Activated CD8-positive, alpha-beta memory T cell treated with anti-CD3 and anti-CD28 coated beads for 36 hours (primary cell): ENCODE data around the gene TERT. TPM values are rescaled to one million over a fixed set of nuclear protein-coding genes. Genes with fewer than 3 reads are reported as not detected.
"Not testable (repeated sequence)": the region's sequence is repeated elsewhere in the genome, so short reads cannot be mapped to it uniquely, and the experiment has no call there.

Source experiments
- CTCF ChIA-PET: fragments of 350-600 bp; sonication (Branson Sonifier 250); formaldehyde crosslinking; loops from one replicate; lab custom pipeline; 2021; ENCODE audit warnings: antibody characterized with exemption; lab: Charles Lee
- POLR2A ChIA-PET: fragments of 350-600 bp; sonication (Branson Sonifier 250); formaldehyde crosslinking; loops from one replicate; lab custom pipeline; 2021; ENCODE audit warnings: antibody characterized with exemption; lab: Charles Lee
- total RNA-seq, 2 experiments: library from RNA; stranded (reverse); gene quantifications; one replicate each; pipeline ENCODE4 v1.2.3, GENCODE V29; 2021

TERT gene
- total RNA-seq, 2 experiments from 2014 or later, result 2.9 to 4.0 TPM

DNA sequence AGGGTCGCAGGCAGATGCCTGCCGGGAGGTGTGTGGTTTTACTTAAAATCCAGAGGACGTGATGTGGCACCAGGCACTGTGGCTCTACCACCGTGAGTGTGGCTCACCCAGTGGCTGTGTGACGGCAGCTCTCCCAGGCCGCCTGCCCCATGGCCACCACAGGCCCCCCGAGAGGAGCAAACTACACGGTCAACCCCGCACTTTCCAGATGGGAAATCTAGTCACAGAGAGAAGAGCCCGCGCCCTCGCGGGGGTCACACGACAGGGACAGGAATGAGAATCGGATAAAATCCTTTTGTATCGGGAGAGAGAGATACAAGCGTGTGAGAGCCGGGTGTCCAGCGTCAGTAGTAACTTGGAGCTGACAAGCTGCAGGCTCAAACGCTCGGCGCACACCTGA lies 24.4 kb downstream of the TERT start:
- CTCF ChIA-PET, result no interaction called here
- POLR2A ChIA-PET, result no interaction called here

DNA sequence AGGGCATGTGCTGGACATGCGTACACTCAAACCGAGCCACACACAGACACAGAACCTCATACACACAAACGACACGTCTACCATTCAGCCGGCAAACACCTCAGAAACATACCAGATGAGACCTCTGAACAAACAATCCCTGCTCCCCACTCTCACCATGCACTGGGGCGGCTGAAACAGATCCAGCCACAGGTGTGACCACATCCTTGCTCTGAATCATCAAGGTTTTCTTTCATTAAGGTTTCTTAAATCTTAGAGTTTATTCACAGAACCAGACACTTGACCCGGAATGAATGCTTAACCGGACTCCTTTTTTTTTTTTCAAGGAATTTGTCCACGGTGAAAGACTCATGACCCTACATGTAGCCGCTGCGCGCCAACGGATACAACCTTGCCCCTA lies 26.2 kb downstream of the TERT start:
- CTCF ChIA-PET, result no interaction called here

DNA sequence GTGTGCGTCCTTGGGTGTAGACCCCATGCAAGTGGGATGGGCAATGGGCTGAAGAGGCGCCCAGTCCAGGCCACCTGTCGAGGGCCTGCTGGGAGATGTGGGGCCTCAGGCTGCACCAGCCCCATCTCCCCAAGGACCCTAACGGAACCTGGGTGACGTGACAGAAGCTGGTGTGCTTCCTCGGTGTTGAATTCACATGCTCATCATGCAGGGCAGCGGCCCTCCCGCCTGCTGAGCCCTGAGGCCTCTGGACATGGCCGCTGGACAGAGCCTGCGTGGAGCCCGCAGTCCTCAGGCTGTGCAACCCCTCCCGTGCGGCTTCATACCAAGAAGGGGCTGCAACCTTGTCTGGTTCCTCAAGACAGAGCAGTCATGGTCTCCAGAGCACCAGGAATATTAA lies 26.8 kb downstream of the TERT start:
- CTCF ChIA-PET, result no interaction called here
- POLR2A ChIA-PET, result no interaction called here

More for the DNA sequence above, 26.2 kb downstream of the TERT start:
- POLR2A ChIA-PET, result no interaction called here

DNA sequence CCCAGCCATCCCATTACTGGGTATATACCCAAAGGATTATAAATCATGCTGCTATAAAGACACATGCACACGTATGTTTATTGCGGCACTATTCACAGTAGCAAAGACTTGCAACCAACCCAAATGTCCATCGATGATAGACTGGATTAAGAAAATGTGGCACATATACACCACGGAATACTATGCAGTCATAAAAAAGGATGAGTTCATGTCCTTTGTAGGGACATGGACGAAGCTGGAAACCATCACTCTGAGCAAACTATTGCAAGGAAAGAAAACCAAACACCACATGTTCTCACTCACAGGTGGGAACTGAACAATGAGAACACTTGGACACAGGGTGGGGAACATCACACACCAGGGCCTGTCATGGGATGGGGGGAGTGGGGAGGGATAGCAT lies 27.4 kb downstream of the TERT start:
- POLR2A ChIA-PET, CTCF ChIA-PET: not testable (repeated sequence)

DNA sequence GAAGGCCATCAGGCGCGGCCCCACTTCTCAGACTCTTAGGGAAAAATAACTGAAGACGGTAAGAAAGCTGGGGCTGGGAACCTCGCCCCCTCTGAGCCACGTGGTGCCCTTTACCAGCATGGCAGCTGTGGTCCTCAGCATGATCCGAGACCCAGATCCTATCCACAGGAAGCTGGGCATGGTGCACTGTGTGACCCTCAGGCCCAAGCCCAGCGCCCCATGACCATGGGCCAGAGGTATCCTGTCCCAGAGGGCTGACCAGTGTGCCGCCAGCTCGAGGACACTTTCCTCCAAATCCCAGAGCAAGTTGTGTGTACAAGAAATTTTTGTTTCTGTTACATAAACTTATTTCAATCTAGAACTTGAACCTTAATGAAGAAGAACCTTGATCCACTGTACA lies 28.1 kb downstream of the TERT start:
- POLR2A ChIA-PET, result no interaction called here
- CTCF ChIA-PET, result no interaction called here

DNA sequence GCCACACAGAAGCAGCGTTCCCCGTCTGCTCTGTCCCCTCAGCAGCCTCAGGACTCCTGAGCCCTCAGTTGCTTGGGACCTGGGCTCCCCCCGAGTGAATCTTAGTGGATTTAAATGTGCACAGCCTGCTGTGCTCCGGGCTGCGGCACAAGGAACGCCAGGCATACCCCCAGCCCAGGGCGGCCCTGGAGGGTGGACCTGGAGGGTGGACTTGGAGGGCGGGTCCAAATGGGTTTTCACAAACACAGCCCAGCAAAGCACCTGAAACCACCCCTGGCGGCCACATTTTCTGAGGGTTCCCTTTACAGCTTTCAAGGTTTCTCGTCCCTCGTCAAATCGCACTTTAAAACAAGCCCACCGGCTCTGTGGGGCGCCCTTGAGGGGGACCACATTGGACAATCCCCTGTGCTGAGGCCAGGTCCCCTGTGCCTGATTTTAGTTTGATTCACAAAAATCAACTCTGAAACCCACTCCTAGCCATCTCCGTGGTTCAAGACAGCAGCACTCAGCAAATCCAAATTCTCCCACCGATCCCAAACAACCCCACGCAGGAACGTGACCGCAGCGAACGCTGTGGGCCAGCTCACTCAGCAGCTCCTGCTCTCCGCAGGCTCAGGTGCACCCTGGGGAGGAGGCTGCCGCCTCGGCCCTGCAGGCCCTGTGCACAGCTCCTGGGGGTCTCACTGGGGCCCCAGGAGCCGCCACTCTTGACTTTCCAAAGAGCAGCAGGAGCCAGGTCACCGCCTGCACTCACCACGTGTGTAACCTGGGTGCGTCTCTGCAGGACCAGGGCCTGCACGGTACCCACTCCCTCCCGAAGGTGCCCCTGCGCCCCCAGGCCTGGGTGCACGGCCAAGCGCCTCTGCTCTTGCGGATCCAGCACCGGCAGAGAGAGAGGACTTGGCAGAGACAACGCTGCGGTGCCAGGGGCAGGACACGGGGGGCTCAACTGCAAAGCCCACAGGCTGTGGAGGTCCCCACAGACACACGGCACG lies 29.1 kb downstream of the TERT start:
- POLR2A ChIA-PET, result no interaction called here
- CTCF ChIA-PET, result no interaction called here

DNA sequence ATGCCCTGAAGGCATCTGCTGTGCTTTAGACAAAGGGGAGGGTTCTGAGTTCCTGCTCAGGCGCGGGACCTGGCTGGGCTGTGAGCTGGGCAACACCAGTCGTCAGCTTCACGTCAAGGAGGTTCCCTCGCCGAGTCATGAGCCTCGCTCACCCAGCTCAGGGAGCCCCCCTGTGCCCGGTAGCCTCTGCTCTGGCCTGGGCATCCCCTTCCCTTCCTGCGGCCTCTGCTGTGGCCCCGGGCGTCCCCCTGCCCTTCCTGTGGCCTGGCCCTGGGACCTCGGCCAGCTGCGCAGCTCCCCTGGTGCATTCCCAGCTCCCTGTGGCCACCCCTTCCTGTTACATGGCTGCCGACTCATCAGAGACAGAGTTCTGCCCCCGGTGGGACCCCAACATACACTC lies 29.8 kb downstream of the TERT start:
- CTCF ChIA-PET, result no interaction called here
- POLR2A ChIA-PET, result no interaction called here

DNA sequence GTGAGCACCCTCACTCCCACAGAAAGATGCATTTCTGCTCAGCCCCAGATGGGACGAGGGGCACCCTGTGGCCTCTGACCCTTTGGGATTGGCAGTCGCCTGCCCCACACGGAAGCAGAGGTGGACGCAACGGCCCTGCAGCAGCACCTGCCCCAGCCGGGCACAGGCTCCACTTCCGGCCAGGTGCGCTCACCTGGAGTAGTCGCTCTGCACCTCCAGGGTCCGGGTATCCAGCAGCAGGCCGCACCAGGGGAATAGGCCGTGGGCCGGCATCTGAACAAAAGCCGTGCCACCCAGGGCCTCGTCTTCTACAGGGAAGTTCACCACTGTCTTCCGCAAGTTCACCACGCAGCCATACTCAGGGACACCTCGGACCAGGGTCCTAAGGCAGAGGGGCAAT lies 30.7 kb downstream of the TERT start:
- CTCF ChIA-PET, result no interaction called here
- POLR2A ChIA-PET, result no interaction called here

DNA sequence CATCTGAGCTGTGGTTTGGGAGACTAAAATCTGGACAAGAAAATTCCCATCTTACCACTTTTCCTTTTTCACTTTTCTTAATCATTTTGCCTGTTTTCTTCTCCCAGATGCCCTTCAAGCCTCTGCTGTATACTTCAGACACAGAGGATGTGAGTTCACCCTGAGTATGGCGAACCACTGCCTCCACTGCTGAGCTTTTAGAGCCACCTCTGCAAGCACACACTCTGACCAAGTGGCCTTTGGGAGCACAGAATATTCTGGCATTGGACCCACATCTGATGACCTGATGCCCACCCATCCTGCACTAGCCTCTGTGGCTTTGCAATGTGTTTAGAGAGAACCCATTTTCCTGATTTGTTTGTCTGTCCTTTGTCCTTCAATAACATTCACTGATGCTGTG lies 32.5 kb downstream of the TERT start:
- POLR2A ChIA-PET, result interaction anchor here (0.6 kb wide), 1 partner anchor 43 kb away, joined by 4 read pairs; no protein-coding TSS in a partner anchor
- CTCF ChIA-PET, result no interaction called here

DNA sequence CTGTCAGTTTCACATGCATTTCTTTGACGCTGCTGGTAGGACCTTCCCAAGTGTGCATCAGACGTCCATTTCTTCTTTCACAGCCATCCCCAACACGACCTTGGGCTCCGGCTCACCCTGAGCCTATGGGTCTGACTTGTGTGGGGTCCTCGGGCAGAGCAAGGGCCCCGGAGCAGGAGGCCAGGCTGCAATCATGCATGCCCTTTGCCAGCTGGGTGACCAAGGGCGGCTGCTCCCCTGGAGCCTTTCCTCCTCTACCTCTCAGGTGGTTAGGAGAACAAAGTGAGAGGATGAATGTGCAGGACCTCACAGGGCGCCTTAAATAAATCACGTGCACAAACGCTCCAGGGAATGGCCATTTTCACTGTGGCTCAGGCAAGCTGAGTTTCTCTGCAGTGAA lies 33.2 kb downstream of the TERT start:
- ChIA-PET POLR2A (interaction anchor here (0.6 kb wide), 1 partner anchor 44 kb away, joined by 4 read pairs; no protein-coding TSS in a partner anchor), CTCF (no interaction called here)

DNA sequence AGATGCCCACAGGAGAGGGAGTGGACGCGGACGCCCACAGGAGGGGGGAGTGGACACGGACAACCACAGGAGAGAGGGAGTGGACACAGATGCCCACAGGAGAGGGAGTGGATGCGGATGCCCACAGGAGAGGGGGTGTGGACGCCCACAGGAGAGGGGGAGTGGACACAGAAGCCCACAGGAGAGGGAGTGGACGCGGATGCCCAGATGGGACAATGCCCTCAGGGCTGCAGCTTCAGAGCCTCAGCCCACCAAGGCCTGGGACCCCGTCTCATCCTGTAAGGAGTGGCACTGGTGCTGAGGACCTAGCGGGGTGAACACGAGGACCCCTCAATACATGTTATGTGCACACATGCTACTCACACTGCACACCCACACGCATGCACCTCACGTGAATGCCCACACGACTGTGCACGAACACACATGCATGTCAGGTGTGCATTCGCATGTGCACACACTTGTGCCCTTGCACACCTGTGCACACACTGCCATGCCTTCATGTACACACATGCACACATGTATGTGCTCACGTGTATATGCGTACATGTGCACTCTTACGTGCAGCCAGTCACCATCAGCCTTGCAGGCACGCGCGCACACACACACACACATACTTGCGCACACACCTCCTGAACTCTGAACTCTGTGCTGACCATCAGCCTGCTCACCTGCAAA lies 34.9 kb downstream of the TERT start:
- ChIA-PET POLR2A (no interaction called here), CTCF (no interaction called here)

DNA sequence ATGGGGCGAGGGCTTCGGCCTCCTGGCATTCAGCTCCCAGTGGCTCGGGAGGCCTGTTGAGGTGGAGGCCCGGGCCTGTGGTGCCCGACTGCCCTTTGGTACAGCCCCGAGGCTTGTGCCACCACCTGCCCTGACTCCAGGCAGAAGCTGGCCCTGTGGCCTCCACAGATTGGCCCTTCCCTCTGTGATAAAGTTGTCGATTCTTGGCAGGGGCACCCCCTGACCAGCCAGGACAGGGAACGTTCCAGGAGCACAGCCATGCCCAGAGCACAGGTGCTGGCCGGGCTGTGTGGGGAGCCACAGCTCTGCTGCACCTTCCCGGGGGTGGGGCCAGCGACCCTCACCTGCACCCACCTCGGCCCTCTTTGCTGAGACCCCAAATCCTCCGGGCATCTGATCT lies 37.0 kb downstream of the TERT start:
- POLR2A ChIA-PET, result no interaction called here
- CTCF ChIA-PET, result no interaction called here

DNA sequence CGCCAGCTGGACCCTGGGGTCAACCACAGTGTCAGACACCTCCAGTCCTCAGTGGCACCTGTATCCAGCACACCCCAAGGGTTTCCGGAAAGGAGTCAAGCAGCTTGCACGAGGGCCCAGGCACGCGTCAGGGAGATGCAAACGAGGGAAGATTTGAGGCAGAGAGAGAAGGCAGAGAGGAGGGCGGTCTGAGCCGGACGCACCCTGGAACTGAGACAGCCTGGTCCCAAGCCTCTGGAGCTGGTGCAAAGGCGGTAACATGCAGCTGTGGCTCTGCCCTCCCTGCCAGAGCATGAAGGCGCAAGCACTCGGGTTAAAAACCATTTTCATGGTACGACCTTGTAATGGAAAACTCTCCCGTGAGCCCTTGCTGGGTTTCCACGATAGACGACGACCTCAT lies 37.5 kb downstream of the TERT start:
- CTCF ChIA-PET, result no interaction called here
- POLR2A ChIA-PET, result no interaction called here

DNA sequence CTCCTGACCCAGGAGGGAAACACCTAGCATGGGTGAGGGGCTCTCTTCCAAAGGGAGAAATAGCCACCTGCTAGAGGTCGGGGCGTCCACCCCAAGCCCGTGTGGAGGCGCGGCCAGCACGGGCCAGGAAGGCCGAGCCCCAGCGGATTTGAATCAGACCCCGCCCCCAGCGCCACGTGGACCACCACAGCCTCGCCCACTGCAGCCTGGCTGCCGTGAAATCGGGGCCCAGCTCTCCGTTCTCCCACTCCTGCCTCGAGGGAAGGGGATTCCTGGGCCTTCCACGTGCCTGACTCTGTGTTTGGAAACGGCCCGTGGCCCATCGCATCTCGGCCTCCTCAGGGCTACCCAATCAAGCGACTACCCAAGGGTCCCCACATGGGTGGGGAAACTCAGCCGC lies 38.1 kb downstream of the TERT start:
- ChIA-PET POLR2A (no interaction called here), CTCF (no interaction called here)

DNA sequence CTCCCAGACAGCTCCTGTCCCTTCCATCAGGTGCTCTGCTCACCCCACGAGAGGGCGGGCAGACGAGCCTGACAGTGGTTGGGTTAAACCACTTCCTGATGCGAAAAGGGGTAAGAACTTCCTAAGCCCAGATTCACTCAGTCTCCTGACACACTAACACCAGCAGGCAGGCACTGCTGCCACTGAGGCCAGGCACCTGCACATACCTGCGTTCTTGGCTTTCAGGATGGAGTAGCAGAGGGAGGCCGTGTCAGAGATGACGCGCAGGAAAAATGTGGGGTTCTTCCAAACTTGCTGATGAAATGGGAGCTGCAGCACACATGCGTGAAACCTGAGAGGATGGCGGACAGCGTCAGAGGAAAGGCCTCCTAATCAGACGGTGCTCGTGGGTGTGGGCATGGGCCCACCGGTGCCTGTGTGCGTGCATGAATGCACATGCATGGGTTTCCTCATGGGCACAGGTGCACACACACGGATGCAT lies 39.7 kb downstream of the TERT start:
- ChIA-PET CTCF (no interaction called here), POLR2A (no interaction called here)

DNA sequence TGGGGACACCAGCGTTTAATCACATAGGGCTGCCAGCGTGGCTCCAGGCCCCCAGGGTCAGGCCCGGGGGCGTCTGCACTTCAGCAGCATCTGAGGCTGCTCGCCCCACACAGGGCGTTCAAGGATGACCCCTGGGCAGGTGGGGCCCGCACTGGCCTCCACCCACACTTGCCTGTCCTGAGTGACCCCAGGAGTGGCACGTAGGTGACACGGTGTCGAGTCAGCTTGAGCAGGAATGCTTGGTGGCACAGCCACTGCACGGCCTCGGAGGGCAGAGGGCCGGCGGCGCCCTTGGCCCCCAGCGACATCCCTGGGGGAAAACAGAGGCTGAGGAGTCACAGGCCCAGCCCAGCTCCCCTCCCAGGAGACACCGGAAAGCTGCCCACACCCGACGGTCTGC lies 40.7 kb downstream of the TERT start:
- ChIA-PET CTCF (no interaction called here), POLR2A (no interaction called here)

DNA sequence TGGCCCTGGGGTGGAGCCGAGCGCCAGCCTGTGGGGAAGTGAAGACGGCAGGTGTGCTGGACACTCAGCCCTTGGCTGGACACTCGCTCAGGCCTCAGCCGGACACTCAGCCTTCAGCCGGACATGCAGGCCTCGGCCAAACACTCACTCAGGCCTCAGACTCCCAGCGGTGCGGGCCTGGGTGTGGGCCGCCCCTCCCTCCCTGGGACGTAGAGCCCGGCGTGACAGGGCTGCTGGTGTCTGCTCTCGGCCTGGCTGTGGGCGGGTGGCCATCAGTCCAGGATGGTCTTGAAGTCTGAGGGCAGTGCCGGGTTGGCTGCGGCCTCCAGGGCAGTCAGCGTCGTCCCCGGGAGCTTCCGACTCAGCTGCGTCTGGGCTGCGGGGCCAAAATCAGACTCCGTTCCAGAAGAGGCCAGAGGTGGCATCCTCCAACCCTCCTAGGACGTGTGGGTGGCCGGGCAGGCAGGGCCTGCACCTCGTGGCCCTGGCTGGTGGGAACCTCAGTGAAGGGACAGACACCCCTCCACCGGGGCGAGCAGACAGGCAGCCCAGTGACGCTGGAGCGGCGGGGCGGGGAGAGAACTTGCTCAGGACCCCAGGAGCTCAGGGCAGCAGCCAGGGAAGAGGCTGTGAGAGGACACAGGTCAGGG lies 41.3 kb downstream of the TERT start:
- POLR2A ChIA-PET, result no interaction called here
- CTCF ChIA-PET, result no interaction called here

DNA sequence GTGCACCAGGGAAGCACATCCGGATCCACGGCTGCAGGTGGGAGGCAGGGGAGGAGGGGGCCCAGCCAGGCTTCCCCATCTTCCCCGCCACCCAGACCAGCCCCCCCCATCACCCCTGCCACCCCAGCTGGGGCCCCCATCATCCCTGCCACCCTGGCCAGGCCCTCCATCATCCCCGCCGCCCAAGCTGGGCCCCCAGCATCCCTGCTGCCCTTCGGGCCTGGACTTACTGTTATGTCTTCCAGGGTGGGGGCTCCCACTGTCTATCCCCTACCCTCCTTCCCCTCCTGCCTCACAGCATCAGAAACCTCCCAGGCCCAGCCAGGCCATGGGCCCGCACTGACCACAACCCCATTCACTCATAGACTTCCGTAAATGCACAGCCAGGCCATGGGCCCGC lies 42.2 kb downstream of the TERT start:
- ChIA-PET POLR2A (no interaction called here), CTCF (no interaction called here)

DNA sequence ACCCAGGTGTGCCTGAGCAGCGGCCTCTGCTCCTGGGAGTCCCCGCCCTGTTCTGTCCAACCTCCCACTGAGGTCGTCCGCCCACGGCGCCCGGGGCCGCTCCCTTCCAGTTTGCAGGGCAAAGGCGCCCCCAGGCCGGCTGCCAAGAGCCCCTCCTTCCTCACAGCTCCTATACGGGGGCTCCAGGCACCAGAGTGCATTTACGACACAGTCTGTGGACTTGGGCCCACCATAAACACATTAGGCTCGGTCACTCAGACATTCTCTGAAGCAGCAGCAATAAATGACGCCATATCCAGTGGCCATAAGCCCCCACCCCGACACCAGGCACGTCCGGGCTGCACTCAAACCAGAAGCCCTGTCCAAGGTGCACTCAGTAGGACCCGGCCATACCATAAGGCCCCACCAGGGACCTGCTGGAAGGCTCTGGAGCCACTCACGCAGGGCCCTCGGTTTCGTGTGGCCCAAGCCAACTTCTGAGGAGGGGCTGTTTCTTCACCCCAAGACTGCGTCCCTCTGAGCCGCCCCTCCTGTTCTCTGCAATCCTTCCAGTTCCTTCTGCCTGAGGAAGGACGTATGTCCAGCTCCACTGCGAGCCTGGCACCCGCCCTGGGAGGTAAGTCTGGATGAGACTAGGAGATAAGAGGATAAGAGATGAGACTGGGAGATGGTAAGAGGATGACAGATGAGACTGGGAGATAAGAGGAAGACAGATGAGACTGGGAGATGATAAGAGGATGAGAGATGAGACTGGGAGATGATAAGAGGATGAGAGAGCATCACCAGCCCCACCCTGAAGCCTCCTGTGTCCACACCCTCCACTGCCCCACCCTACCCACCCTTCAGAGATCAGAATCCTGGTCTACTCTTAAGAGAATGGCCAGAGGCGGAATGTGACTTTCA lies 42.9 kb downstream of the TERT start:
- ChIA-PET POLR2A (no interaction called here), CTCF (no interaction called here)
